Measurements from ENCODE around the gene POTEI. TPM values are rescaled to one million over a fixed set of nuclear protein-coding genes. Genes with fewer than 3 reads are reported as not detected.

The POTEI gene
- not detected in 5 replicates for total RNA-seq (2022; extraction: Qiagen RNA extraction; ENCODE audit: low read depth)

GRCh38 chr2:130509228-130509627, at the start of gene POTEI:
POTEI (minus strand) TSS chr2:130509328; CDS start chr2:130509235, 93 bp downstream.

DNA sequence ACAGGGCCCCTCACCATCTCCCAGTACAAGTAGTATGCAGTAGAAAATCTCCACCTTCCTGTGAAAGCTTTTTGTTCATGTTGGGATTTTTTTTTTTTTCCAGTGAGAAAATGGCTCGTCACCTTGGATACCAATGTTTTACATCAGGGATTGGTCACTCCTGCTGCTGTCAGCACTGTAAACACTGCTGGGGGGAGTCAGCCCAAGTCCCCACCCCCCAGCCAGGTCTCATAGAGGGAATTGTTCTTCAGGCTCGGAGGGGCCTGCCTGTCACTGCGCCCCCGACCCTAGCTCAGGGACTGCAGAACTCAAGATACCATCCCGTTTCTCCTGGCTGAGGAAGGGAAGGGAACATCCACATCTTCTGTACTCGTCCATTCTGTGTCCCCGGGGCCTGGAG, 11.9 kb upstream of the POTEI start, which contains the start of gene CFC1B:
Gene CFC1B, plus strand, starts transcription at position 231 of the 400 bp plus-strand sequence. CDS start 263 bp downstream, outside the sequence.

Other genes with a start within 250 kb of the POTEI start
- gene IMP4, start 166.4 kb downstream of the POTEI start, total RNA-seq (2022; extraction: Qiagen RNA extraction; ENCODE audit: low read depth): 141 to 198 TPM (median 163 TPM) in 5 replicates
- gene PTPN18, start 153.3 kb downstream of the POTEI start, total RNA-seq (2022; extraction: Qiagen RNA extraction; ENCODE audit: low read depth): 26.9 to 29.3 TPM (median 27.3 TPM) in 5 replicates
- gene CFC1B, start 11.9 kb upstream of the POTEI start, total RNA-seq (2022; extraction: Qiagen RNA extraction; ENCODE audit: low read depth): not detected in 5 replicates
- not detected in 5 replicates for gene CFC1, start 90.2 kb upstream of the POTEI start, total RNA-seq (2022; extraction: Qiagen RNA extraction; ENCODE audit: low read depth)
- gene POTEJ, start 102.1 kb upstream of the POTEI start, total RNA-seq (2022; extraction: Qiagen RNA extraction; ENCODE audit: low read depth): not detected in 5 replicates
- not detected in 5 replicates for gene GPR148, start 219.7 kb upstream of the POTEI start, total RNA-seq (2022; extraction: Qiagen RNA extraction; ENCODE audit: low read depth)
- gene AMER3, start 246.2 kb upstream of the POTEI start, total RNA-seq (2022; extraction: Qiagen RNA extraction; ENCODE audit: low read depth): not detected in 5 replicates

Measured in A549 treated with RU486 at 1 μM for 4 hours (cell line).